Measurements from ENCODE around the gene KLHL15.
A peak's percentile ranks its signal among the peaks of the same experiment; 100 is the strongest.
"Not testable (repeated sequence)": the region's sequence is repeated elsewhere in the genome, so short reads cannot be mapped to it uniquely, and the experiment has no call there.

The KLHL15 gene, protein sequence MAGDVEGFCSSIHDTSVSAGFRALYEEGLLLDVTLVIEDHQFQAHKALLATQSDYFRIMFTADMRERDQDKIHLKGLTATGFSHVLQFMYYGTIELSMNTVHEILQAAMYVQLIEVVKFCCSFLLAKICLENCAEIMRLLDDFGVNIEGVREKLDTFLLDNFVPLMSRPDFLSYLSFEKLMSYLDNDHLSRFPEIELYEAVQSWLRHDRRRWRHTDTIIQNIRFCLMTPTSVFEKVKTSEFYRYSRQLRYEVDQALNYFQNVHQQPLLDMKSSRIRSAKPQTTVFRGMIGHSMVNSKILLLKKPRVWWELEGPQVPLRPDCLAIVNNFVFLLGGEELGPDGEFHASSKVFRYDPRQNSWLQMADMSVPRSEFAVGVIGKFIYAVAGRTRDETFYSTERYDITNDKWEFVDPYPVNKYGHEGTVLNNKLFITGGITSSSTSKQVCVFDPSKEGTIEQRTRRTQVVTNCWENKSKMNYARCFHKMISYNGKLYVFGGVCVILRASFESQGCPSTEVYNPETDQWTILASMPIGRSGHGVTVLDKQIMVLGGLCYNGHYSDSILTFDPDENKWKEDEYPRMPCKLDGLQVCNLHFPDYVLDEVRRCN

GRCh38 chrX:24027086-24027485 is at the start of gene KLHL15:
Gene KLHL15 (minus strand): TSS chrX:24027186. CDS start chrX:24006693, 20,493 bp downstream.
- no peak for DNase-seq (ENCODE audit: low spot score)

DNA sequence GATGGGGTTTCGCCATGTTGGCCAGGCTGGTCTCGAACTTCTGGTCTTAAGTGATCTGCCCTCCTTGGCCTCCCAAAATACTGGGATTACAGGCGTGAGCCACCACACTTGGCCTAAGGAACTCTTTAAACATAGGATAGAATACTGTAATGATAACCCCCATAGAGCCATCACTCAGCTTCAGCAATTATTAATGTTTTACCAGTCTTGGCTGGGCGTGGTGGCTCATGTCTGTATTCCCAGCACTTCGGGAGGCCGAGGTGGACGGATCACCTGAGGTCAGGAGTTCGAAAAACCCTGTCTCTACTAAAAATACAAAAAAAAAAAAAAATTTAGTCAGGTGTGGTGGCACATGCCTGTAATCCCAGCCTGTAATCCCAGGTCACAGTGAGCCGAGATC is 42.9 kb upstream of the KLHL15 start:
- no peak for DNase-seq (ENCODE audit: low spot score)

DNA sequence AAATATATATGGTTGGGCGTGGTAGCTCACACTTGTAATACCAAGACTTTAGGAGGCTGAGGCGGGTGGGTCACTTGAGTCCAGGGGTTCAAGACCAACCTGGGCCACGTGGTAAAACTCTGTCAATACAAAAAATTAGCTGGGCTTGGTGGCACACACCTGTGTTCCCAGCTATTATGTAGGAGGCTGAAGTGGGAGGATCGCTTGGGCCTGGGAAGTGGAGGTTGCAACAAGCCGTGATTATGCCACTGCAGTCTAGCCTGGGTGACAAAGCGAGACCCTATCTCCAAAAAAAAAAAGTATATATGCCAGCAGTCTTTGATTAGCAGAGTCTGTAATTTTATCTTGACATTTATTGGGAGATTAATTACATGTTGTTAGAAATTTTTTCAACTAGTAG is 36.5 kb upstream of the KLHL15 start:
- no peak for DNase-seq (ENCODE audit: low spot score)

DNA sequence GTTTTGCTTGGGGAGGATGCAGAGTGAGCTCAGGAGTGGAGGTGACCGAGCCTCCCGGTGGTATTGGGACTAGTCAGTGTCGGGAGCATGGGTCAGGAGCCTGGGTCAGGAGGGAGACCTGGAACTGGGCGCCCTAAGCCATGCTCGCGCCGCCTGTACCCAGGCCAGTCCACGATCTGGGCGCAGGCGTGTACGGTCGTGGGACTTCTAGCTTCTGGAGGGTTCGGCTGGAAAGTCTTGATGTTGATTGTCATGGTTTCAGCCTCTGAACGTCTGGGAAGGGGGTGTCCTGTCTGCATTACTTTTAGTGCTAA is 28.0 kb upstream of the KLHL15 start:
- DNase-seq (ENCODE audit: low spot score): no peak

- peak; percentile 88 for DNase-seq (ENCODE audit: low spot score)
Observed at GRCh38 chrX:24054182-24055042, 27.4 kb upstream of the KLHL15 start, which contains the start of gene EIF2S3. Gene EIF2S3 (plus strand): TSS chrX:24054956. CDS start chrX:24054969, 13 bp downstream.

DNA sequence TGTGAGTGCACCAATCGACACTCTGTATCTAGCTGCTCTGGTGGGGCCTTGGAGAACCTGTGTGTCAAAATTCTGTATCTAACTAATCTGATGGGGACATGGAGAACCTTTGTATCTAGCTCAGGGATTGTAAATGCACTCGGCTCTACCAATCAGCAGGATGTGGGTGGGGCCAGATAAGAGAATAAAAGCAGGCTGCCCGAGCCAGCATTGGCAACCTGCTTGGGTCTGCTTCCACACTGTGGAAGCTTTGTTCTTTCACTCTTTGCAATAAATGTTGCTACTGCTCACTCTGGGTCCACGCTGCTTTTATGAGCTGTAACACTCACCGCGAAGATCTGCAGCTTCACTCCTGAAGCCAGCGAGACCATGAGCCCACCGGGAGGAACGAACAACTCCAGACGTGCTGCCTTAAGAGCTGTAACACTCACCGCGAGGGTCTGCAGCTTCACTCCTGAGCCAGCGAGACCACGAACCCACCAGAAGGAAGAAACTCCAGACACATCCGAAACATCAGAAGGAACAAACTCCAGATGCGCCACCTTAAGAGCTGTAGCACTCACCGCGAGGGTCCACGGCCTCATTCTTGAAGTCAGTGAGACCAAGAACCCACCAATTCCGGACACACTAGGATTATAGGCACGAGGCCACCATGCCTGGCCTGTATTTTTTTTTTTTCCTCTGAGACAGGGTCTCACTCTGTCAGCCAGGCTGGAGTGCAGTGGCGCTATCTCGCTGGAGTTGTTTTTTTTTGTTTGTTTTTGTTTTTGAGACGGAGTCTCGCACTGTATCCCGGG is 23.7 kb upstream of the KLHL15 start:
- DNase-seq (ENCODE audit: low spot score): not testable (repeated sequence)

DNA sequence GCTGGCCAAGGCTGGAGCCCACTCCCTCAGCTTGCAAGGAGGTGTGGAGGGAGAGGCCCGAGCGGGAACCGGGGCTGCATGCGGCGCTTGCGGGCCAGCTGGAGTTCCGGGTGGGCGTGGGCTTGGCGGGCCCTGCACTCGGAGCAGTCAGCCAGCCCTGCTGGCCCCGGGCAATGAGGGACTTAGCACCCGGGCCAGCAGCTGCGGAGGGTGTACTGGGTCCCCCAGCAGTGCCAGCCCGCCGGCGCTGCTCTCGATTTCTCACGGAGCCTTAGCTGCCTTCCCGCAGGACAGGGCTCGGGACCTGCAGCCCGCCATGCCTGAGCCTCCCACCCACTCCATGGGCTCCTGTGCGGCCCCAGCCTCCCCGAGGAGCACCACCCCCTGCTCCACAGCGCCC is 22.7 kb upstream of the KLHL15 start:
- DNase-seq (ENCODE audit: low spot score): not testable (repeated sequence)

DNA sequence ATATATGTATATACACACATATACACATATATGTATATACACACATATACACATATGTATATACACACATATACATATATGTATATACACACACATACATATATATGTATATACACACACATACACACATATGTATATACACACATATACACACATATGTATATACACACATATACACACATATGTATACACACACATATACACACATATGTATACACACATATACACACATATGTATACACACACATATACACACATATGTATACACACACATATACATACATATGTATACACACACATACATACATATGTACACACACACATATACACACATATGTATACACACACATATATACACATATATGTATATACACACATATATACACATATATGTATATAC is 19.1 kb upstream of the KLHL15 start:
- DNase-seq (ENCODE audit: low spot score): not testable (repeated sequence)

DNA sequence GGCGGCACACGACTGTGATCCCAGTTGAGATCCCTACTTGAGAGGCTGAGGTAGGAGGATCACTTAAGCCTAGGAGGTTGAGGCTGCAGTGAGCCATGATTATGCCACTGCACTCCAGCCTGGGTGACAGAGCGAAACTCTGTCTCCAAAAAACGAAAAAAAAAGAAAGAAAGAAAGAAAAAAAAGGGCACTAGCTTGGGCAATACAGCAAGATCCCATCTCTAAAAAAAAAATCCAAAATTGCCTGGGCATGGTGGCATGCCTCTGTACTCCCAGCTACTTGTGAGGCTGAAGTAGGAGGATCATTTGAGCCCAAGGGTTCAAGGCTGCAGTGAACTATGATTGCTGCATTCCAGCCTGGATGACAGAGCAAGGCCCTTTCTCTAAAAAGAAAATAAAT is 10.7 kb upstream of the KLHL15 start:
- no peak for DNase-seq (ENCODE audit: low spot score)

DNA sequence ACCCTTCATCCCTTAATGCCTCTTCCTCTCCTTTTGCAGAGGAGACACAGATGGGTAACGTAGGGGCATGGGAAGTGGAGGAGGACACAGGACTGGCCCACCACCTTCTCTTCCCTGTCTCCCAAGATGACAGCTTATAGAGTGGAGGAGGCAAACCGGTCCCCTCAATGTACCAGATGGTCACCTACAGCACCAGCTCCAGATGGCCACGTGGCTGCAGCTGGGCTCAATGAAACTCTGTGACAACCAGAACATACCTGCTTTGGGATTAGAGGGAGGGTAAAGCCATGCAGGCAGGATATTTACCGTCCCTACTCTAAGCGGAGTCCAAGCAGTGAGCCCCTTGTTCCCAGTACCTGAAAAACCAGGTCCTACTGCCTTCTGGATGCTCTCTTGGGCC is 7.5 kb upstream of the KLHL15 start:
- peak; percentile 29 for DNase-seq (ENCODE audit: low spot score)

- DNase-seq (ENCODE audit: low spot score): no peak
Observed at GRCh38 chrX:24030597-24030996, 3.6 kb upstream of the KLHL15 start.

DNA sequence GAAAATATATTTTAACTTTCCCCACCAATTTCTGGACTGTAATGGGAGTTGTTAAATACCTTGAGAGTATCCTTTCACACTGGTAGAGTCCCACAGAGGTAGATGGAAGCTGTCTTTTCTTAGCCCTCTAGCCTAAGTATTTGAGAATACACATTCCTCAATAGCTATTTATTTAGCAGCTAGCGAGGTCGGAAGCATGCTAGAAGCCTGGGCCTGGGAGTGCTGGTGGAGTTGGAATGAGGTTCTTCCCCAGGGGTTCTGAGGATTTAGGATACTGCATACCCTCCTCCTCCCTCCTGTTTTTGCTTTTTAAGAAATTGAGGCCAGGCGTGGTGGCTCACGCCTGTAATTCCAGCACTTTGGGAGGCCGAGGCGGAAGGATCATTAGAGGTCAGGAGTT is 999 bp upstream of the KLHL15 start:
- no peak for DNase-seq (ENCODE audit: low spot score)

DNA sequence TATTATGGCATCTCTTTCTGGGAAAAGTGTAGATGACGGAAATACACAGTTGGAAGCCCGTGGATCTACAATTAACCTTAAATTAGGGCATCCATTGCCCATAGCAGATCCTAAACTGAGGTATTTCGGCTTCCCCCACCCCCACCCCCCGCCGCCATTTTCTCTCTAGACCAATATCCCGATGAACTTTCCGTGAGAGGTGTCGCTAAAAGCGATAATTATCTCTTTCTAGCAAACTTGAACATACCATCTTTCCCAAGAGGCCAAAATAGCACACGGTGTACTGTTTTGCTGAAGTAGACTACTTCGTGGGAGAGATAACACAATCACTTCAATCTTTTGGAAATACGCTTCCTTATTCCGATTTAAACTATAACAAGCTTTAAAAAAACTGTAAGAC is 554 bp downstream of the KLHL15 start:
- no peak for DNase-seq (ENCODE audit: low spot score)

GRCh38 chrX:24025741-24026403 is 1.1 kb downstream of the KLHL15 start:
- no peak for DNase-seq (ENCODE audit: low spot score)

DNA sequence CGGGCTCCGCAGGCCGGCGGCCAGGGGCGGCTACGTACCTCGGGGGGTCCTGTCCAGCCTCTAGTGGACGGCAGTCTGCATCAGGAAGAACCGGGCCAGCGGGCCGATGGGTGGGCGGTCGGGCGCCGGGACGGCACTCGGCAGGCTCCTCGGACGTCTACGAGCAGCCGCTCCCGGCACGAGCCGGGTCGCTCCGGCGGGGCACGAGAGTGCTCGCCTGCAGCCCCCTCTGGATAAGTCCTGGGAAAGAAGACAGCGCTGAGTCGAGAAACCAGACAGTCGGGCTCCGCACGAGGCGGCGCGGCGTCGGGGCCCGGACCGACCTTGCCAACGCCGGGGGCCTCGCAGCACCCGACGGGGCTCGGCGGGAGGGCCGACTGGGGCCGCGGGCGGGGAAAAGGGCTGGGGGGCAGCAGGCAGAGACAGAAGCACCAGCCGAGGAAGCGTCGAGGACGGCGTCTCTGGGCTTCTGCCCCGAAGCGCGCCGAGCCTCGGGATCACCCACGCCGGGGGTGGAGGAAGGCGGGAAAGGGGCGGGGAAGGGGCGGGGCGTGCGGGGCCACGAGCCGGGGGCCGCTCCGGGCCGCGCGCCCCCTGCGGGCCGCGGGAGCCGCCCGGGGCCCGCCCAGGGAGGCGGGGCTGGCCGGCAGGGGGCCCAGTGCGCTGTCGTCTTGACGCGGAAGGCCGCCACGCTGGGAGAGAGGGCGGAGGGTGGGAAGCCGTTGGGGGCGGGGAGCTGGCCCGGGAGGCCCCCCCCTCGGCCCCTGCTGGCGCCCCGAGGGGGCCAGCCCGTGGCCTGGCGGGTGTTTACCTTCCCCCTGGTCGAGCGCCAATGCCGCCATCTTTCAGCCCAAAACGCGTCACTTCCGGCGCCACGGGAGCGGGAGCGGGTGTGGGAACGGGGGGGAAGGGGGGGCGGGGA is 1.9 kb downstream of the KLHL15 start:
- peak; percentile 93 for DNase-seq (ENCODE audit: low spot score)

DNA sequence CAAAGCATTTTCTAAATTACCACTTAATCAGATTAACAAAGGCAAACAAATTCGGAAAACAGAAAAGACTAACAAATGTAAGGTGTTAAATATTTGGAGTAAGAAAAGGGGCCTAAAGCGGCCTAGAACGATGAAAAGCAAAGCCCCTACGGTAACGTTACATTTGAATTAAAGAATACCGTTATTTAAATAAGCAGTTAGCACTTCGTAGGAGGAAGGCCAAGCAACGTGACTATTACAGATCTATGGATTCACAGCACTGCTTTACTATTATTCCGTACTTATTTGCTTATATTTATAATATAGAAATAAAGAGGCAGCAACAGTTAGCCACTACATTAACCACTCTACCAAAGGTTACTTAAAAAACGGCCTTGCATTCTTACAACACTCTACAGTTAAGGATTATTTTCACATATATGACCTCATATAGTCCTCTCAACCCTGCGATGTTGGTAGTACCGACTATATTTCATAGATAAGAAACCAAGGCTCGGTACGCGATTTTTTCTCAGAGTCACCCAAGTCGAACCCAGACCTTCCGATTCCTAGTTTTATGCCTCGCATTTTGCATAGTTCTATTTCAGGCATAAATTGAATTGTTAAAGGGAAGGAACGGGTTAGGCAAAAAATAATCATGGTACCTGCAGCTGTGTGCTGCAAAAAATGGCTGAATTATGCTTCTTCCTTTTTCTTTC is 2.9 kb downstream of the KLHL15 start:
- DNase-seq (ENCODE audit: low spot score): no peak

DNA sequence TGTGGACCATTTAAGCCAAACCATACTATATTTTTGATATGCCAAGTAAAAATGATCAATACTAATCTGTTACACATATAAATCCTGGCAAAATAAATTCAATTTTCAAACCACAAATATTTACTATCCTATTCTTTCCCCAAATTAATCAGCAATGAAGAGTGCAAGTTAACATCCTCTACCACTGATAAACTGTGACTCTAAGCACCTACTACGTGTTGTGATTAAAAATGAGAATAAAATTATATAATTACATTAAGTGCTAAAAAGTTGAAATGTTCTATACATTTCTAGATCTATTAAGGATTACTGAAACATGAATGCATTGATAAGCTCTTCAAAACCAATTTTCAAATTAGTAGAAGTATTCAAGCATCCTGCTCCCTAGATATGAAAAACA is 3.4 kb downstream of the KLHL15 start:
- DNase-seq (ENCODE audit: low spot score): no peak

GRCh38 chrX:24020306-24020876 is 6.6 kb downstream of the KLHL15 start:
- no peak for DNase-seq (ENCODE audit: low spot score)

DNA sequence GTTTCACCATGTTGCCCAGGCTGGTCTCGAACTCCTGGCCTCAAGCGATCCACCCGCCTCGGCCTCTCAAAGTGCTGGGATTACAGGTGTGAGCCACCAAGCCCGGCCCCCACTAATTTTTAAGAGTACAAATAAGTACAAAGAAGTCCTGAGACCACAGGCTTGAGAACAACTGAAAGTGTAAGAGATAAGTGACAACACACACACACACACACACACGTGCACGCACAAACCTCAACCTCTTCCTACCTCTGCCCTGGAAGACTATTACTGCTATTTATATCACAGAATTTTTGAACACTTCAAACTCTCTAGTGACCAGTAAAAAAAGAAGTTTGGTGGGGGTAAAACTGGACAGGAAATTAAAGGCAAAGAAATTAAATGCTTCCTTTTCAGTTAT is 7.5 kb downstream of the KLHL15 start:
- DNase-seq (ENCODE audit: low spot score): no peak

Measured in D341Med (cell line).